NOMO-1 (cell line): ENCODE results near the gene EFCAB6.

ENCODE experiments used
- DNase-seq, 2 experiments: peaks; one replicate each; lab custom pipeline; 2025; ENCODE audit not compliant: unreplicated experiment in 2 of 2; lab: John Stamatoyannopoulos, UW

The EFCAB6 gene

GRCh38 chr22:43847376-43848289 is 35.5 kb upstream of the EFCAB6 start:
- no peak for DNase-seq

GRCh38 chr22:43846966-43847365 is 34.9 kb upstream of the EFCAB6 start:
- DNase-seq = no peak

GRCh38 chr22:43845981-43846380 is 33.9 kb upstream of the EFCAB6 start:
- DNase-seq = no peak

GRCh38 chr22:43844560-43845545 is 32.7 kb upstream of the EFCAB6 start:
- no peak for DNase-seq

GRCh38 chr22:43843783-43844530 is 31.9 kb upstream of the EFCAB6 start:
- DNase-seq = no peak

- DNase-seq = no peak
Observed at GRCh38 chr22:43841742-43842141, 29.6 kb upstream of the EFCAB6 start.

GRCh38 chr22:43840851-43841250 is 28.7 kb upstream of the EFCAB6 start:
- DNase-seq = no peak

- DNase-seq = no peak
Observed at GRCh38 chr22:43840431-43840830, 28.3 kb upstream of the EFCAB6 start.

GRCh38 chr22:43839781-43840180 is 27.7 kb upstream of the EFCAB6 start:
- DNase-seq = no peak

- DNase-seq = no peak
Observed at GRCh38 chr22:43838571-43839307, 26.6 kb upstream of the EFCAB6 start.

GRCh38 chr22:43838161-43838560 is 26.1 kb upstream of the EFCAB6 start:
- DNase-seq = no peak

- DNase-seq = no peak
Observed at GRCh38 chr22:43837666-43838065, 25.6 kb upstream of the EFCAB6 start.

- DNase-seq = no peak
Observed at GRCh38 chr22:43835736-43836135, 23.6 kb upstream of the EFCAB6 start.

GRCh38 chr22:43835166-43835565 is 23.1 kb upstream of the EFCAB6 start:
- no peak for DNase-seq

- DNase-seq = no peak
Observed at GRCh38 chr22:43833286-43834240, 21.5 kb upstream of the EFCAB6 start.

GRCh38 chr22:43832393-43833265 is 20.5 kb upstream of the EFCAB6 start:
- no peak for DNase-seq

GRCh38 chr22:43831561-43832392 is 19.7 kb upstream of the EFCAB6 start:
- no peak for DNase-seq
